Astrocyte (in vitro differentiated cells and primary cell): Measurements from ENCODE around the gene PLA2G3. TPM values are rescaled to one million over a fixed set of nuclear protein-coding genes. Genes with fewer than 3 reads are reported as not detected.

ENCODE experiments used
- DNase-seq: peaks from one replicate; pipeline ENCODE4 v3.0.0-alpha.2; 2010; ENCODE audit warnings: low read depth
- FAIRE-seq: peaks from 2 replicates; lab custom pipeline; 2011; peaks lifted over from hg19 to GRCh38; lab: Jason Lieb, UNC
- H2AFZ ChIP-seq: 2 replicates; pipeline ENCODE4 v1.6.0; 2012; ENCODE audit warnings: low read depth, low read length, inconsistent platforms
- H3K27ac ChIP-seq: 2 replicates; pipeline ENCODE4 v1.5.1; 2011; ENCODE audit warnings: low read depth, low read length, inconsistent platforms
- H3K27me3 ChIP-seq: 2 replicates; pipeline ENCODE4 v1.6.0; 2011; ENCODE audit warnings: low read length, inconsistent platforms; ENCODE audit not compliant: insufficient read depth
- H3K36me3 ChIP-seq: 2 replicates; pipeline ENCODE4 v1.5.1; 2011; ENCODE audit warnings: low read length, inconsistent platforms; ENCODE audit not compliant: insufficient read depth
- H3K4me1 ChIP-seq: 2 replicates; pipeline ENCODE4 v1.5.1; 2011; ENCODE audit warnings: low read length, inconsistent platforms; ENCODE audit not compliant: insufficient read depth
- H3K4me2 ChIP-seq: 2 replicates; pipeline ENCODE4 v1.6.0; 2012; ENCODE audit warnings: low read length, inconsistent platforms
- H3K4me3 ChIP-seq: 2 replicates; pipeline ENCODE4 v1.5.1; 2011; ENCODE audit warnings: low read depth, mild to moderate bottlenecking, low read length, inconsistent platforms; ENCODE audit not compliant: insufficient read depth
- H3K79me2 ChIP-seq: 2 replicates; pipeline ENCODE4 v1.6.0; 2012; ENCODE audit warnings: mild to moderate bottlenecking, low read length, inconsistent platforms; ENCODE audit not compliant: insufficient read depth
- H3K9ac ChIP-seq: 2 replicates; pipeline ENCODE4 v1.6.0; 2012; ENCODE audit warnings: mild to moderate bottlenecking, low read length, inconsistent platforms
- H3K9me3 ChIP-seq: 2 replicates; pipeline ENCODE4 v1.5.1; 2012; ENCODE audit warnings: low read depth, mild to moderate bottlenecking, low read length, inconsistent platforms; ENCODE audit not compliant: insufficient read depth
- H4K20me1 ChIP-seq: 2 replicates; pipeline ENCODE4 v1.6.0; 2012; ENCODE audit warnings: low read length, inconsistent platforms; ENCODE audit not compliant: insufficient read depth
- H3K27ac Mint-ChIP-seq: one replicate; pipeline ENCODE4 v1.8.0; 2021; ENCODE audit warnings: mild to moderate bottlenecking, mixed read lengths; ENCODE audit not compliant: unreplicated experiment
- H3K27me3 Mint-ChIP-seq: one replicate; pipeline ENCODE4 v1.8.0; 2021; ENCODE audit warnings: low read depth, mixed read lengths; ENCODE audit not compliant: unreplicated experiment
- H3K36me3 Mint-ChIP-seq: one replicate; pipeline ENCODE4 v1.8.0; 2021; ENCODE audit warnings: low read depth, mixed read lengths; ENCODE audit not compliant: unreplicated experiment
- H3K4me1 Mint-ChIP-seq: one replicate; pipeline ENCODE4 v1.8.0; 2021; ENCODE audit warnings: low read depth, mixed read lengths; ENCODE audit not compliant: unreplicated experiment
- H3K4me3 Mint-ChIP-seq: one replicate; pipeline ENCODE4 v1.8.0; 2021; ENCODE audit warnings: mild to moderate bottlenecking, moderate library complexity, mixed read lengths; ENCODE audit not compliant: unreplicated experiment
- H3K9me3 Mint-ChIP-seq: one replicate; pipeline ENCODE4 v1.8.0; 2021; ENCODE audit warnings: mild to moderate bottlenecking, mixed read lengths; ENCODE audit not compliant: unreplicated experiment
- EZH2 ChIP-seq: IDR thresholded peaks from 2 replicates; pipeline ENCODE4 v1.6.1; 2012; ENCODE audit warnings: mild to moderate bottlenecking, low read length, inconsistent platforms; ENCODE audit not compliant: insufficient read depth
- total RNA-seq: library from RNA; stranded (reverse); gene quantifications from 2 replicates; pipeline ENCODE4 v1.2.1, GENCODE V29; 2021
- TF ChIP-seq, protein P1 (sequence below): IDR thresholded peaks from 2 replicates; pipeline ENCODE4 v1.5.1; 2011; ENCODE audit warnings: low read depth, mild to moderate bottlenecking, inconsistent platforms, low read length, moderate library complexity; ENCODE audit not compliant: insufficient read depth

PLA2G3 gene
- total RNA-seq, 1 donor from 2014 or later, result not detected

DNA sequence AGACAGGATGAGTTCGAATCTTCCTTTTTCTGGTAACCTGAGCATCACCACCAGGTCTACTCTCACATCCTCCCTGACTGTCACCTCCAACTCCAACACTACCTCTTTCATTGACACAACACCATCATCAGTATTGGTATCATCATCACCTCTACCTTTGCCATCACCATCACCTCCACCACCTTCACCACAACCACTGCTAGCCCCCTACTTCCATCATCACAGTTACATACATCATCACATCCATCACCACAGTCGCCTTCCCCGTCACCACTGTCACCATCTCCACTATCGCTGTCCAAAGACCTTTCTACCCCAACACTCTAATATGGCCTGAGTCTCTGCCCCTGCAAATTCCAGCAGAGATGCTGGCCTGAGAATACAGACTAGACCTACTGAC is 18.9 kb downstream of the PLA2G3 start:
- no peak for TF ChIP-seq EZH2
- TF ChIP-seq, protein P1, sequence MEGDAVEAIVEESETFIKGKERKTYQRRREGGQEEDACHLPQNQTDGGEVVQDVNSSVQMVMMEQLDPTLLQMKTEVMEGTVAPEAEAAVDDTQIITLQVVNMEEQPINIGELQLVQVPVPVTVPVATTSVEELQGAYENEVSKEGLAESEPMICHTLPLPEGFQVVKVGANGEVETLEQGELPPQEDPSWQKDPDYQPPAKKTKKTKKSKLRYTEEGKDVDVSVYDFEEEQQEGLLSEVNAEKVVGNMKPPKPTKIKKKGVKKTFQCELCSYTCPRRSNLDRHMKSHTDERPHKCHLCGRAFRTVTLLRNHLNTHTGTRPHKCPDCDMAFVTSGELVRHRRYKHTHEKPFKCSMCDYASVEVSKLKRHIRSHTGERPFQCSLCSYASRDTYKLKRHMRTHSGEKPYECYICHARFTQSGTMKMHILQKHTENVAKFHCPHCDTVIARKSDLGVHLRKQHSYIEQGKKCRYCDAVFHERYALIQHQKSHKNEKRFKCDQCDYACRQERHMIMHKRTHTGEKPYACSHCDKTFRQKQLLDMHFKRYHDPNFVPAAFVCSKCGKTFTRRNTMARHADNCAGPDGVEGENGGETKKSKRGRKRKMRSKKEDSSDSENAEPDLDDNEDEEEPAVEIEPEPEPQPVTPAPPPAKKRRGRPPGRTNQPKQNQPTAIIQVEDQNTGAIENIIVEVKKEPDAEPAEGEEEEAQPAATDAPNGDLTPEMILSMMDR, result no peak
- peaks cover 22% of the 10 kb centered on the region for H3K27me3 Mint-ChIP-seq

DNA sequence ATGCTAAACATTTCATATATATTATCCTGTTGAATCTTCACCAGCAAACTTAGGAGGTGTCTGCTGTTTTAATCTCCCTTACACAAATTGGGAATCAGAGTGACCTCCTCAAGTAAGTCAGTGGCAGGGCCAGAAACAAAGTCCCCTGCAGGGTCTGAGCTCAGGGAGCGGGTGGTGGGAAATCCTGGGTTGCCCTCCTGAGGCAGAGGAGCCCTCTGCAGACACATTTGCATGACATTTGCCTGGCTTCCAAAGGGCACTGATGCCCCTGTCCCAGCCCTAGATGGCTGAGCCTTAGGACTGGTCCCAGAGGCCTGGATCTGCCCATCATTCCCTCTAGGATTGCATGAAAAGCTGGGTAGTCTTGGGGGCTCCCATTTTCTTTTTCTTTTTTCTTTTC is 19.7 kb downstream of the PLA2G3 start:
- Mint-ChIP-seq H3K9me3 (no peaks in the 10 kb centered on the region), H3K27ac (no peak overlapping the region), H3K4me3 (no peak overlapping the region), H3K4me1 (peaks cover 5% of the 10 kb centered on the region), H3K27me3 (peaks cover 22% of the 10 kb centered on the region), H3K36me3 (peaks cover 2% of the 10 kb centered on the region)
- Histone ChIP-seq H3K9ac (no peak overlapping the region), H3K4me2 (no peak overlapping the region), H3K4me3 (no peak overlapping the region), H3K79me2 (no peaks in the 10 kb centered on the region), H3K4me1 (peaks cover 3% of the 10 kb centered on the region), H3K27ac (no peak overlapping the region), H3K36me3 (no peaks in the 10 kb centered on the region), H4K20me1 (no peaks in the 10 kb centered on the region), H3K9me3 (no peaks in the 10 kb centered on the region), H3K27me3 (peaks cover 7% of the 10 kb centered on the region), H2AFZ (no peak overlapping the region)
- no peak for TF ChIP-seq EZH2
- TF ChIP-seq, protein P1, result no peak
- FAIRE-seq, result no peak
- no peak for DNase-seq

More for the DNA sequence above, 18.9 kb downstream of the PLA2G3 start:
- Histone ChIP-seq H3K27ac (no peak overlapping the region), H3K9me3 (no peaks in the 10 kb centered on the region), H3K27me3 (peaks cover 7% of the 10 kb centered on the region), H3K4me3 (no peak overlapping the region), H4K20me1 (no peaks in the 10 kb centered on the region), H3K9ac (no peak overlapping the region), H3K79me2 (no peaks in the 10 kb centered on the region), H3K4me1 (peaks cover 3% of the 10 kb centered on the region), H2AFZ (no peak overlapping the region), H3K36me3 (no peaks in the 10 kb centered on the region), H3K4me2 (no peak overlapping the region)
- no peak overlapping the region for H3K27ac Mint-ChIP-seq
- peak overlapping the region; percentile 2 for H3K4me3 Mint-ChIP-seq
- no peaks in the 10 kb centered on the region for H3K9me3 Mint-ChIP-seq
- DNase-seq, result no peak
- FAIRE-seq, result no peak
- H3K36me3 Mint-ChIP-seq, result peaks cover 2% of the 10 kb centered on the region
- H3K4me1 Mint-ChIP-seq, result peaks cover 5% of the 10 kb centered on the region

DNA sequence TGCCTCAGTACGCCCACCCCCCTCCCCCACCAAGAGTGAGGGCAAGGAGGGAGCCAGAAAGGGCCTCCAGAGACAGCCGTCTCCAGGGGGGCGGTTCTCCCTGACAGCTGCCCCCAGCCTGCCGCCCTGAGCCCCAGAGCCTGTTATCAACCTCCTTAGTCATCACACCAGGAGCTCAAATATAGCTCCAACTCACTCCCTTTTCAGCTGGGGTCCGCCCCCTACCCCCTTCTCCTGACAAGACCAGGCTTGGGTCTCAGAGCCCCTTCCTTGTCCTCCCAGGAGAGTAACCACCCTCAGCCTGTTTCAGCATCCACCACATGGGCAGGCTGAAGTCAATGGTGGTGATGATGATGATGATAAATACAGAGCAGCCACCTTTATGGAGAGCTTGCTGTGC is 20.1 kb downstream of the PLA2G3 start:
- H3K79me2 ChIP-seq, result no peaks in the 10 kb centered on the region

More for the DNA sequence above, 20.1 kb downstream of the PLA2G3 start:
- H3K27ac ChIP-seq, result no peak overlapping the region
- no peaks in the 10 kb centered on the region for H3K36me3 ChIP-seq
- H3K4me2 ChIP-seq, result no peak overlapping the region
- H3K36me3 Mint-ChIP-seq, result peaks cover 2% of the 10 kb centered on the region
- TF ChIP-seq, protein P1, result no peak
- TF ChIP-seq EZH2, result no peak
- no peak overlapping the region for H3K27ac Mint-ChIP-seq
- H3K4me1 Mint-ChIP-seq, result peaks cover 5% of the 10 kb centered on the region
- H3K4me3 Mint-ChIP-seq, result peak overlapping the region; percentile 40
- no peak for DNase-seq
- H4K20me1 ChIP-seq, result no peaks in the 10 kb centered on the region
- H3K4me3 ChIP-seq, result no peak overlapping the region
- H3K9ac ChIP-seq, result no peak overlapping the region
- peaks cover 19% of the 10 kb centered on the region for H3K27me3 Mint-ChIP-seq
- no peaks in the 10 kb centered on the region for H3K9me3 Mint-ChIP-seq
- no peak for FAIRE-seq
- no peaks in the 10 kb centered on the region for H3K9me3 ChIP-seq
- no peak overlapping the region for H2AFZ ChIP-seq
- H3K27me3 ChIP-seq, result peaks cover 7% of the 10 kb centered on the region
- peaks cover 3% of the 10 kb centered on the region for H3K4me1 ChIP-seq
